Neural progenitor cell (in vitro differentiated cells): ENCODE measurements around the gene DIDO1. TPM values are rescaled to one million over a fixed set of nuclear protein-coding genes. Genes with fewer than 3 reads are reported as not detected.

Source experiments
- DNase-seq: peaks from one replicate; pipeline ENCODE4 v3.0.0-alpha.2; 2016; ENCODE audit warnings: low spot score
- H2AFZ ChIP-seq: fragments of 200-600 bp; sonication (generic); replicated peaks from 2 replicates; pipeline ENCODE4 v1.6.1; 2016; ENCODE audit warnings: antibody characterized with exemption
- H3F3A ChIP-seq: fragments of 200-600 bp; sonication (generic); 2 replicates; pipeline ENCODE4 v1.6.1; 2016; ENCODE audit warnings: antibody characterized with exemption, low read depth
- H3K27ac ChIP-seq: fragments of 200-600 bp; sonication (generic); 2 replicates; pipeline ENCODE4 v1.5.1; 2016; ENCODE audit warnings: mild to moderate bottlenecking
- H3K27me3 ChIP-seq: fragments of 200-600 bp; sonication (generic); 2 replicates; pipeline ENCODE4 v1.6.1; 2016; ENCODE audit warnings: mild to moderate bottlenecking, moderate library complexity
- H3K36me3 ChIP-seq: fragments of 200-600 bp; sonication (generic); 2 replicates; pipeline ENCODE4 v1.5.1; 2016
- H3K4me1 ChIP-seq: fragments of 200-600 bp; sonication (generic); 2 replicates; pipeline ENCODE4 v1.6.1; 2016; ENCODE audit warnings: mixed run types
- H3K4me2 ChIP-seq: fragments of 200-600 bp; sonication (generic); 2 replicates; pipeline ENCODE4 v1.6.1; 2016
- H3K4me3 ChIP-seq: fragments of 200-600 bp; sonication (generic); 2 replicates; pipeline ENCODE4 v1.5.1; 2016
- H3K79me2 ChIP-seq: fragments of 200-600 bp; sonication (generic); 2 replicates; pipeline ENCODE4 v1.6.1; 2016; ENCODE audit warnings: low read depth
- H3K9ac ChIP-seq: fragments of 200-600 bp; sonication (generic); 2 replicates; pipeline ENCODE4 v1.6.1; 2016
- H3K9me3 ChIP-seq: fragments of 200-600 bp; sonication (generic); 2 replicates; pipeline ENCODE4 v1.5.1; 2016; ENCODE audit warnings: low read depth
- H4K20me1 ChIP-seq: fragments of 200-600 bp; sonication (generic); 2 replicates; pipeline ENCODE4 v1.6.1; 2016; ENCODE audit warnings: low read depth
- H3K27ac Mint-ChIP-seq: 3 replicates; pipeline ENCODE4 v1.8.0; 2021; ENCODE audit warnings: mixed read lengths
- H3K27me3 Mint-ChIP-seq: 2 replicates; pipeline ENCODE4 v1.8.0; 2022; ENCODE audit warnings: low read depth, mild to moderate bottlenecking, inconsistent platforms, moderate library complexity, mixed read lengths; ENCODE audit not compliant: insufficient read depth
- H3K36me3 Mint-ChIP-seq: 3 replicates; pipeline ENCODE4 v1.8.0; 2021; ENCODE audit warnings: mixed read lengths
- H3K4me1 Mint-ChIP-seq: 3 replicates; pipeline ENCODE4 v1.8.0; 2021; ENCODE audit warnings: mixed read lengths
- H3K4me3 Mint-ChIP-seq: 3 replicates; pipeline ENCODE4 v1.8.0; 2021; ENCODE audit warnings: mild to moderate bottlenecking, moderate library complexity, mixed read lengths
- H3K9me3 Mint-ChIP-seq: 3 replicates; pipeline ENCODE4 v1.8.0; 2020; ENCODE audit warnings: mixed read lengths
- EZH2 ChIP-seq: fragments of 200-600 bp; sonication (generic); IDR thresholded peaks from 2 replicates; pipeline ENCODE4 v1.6.1; 2017; ENCODE audit warnings: antibody characterized with exemption, mild to moderate bottlenecking, moderate library complexity
- EZH2phosphoT487 ChIP-seq: fragments of 200-600 bp; sonication (generic); IDR thresholded peaks from 2 replicates; pipeline ENCODE4 v1.6.1; 2017; ENCODE audit warnings: antibody characterized with exemption
- total RNA-seq: library from RNA; depleted of rRNA; stranded (reverse); fragments of >200 nt; gene quantifications from 2 replicates; pipeline ENCODE4 v1.2.3, GENCODE V29; 2015; ENCODE audit warnings: low replicate concordance
- TF ChIP-seq, protein P1 (sequence below): fragments of 200-600 bp; sonication (generic); IDR thresholded peaks from 2 replicates; pipeline ENCODE4 v1.5.1; 2017; ENCODE audit warnings: antibody characterized with exemption, mild to moderate bottlenecking

Gene DIDO1
- total RNA-seq, 1 donor from 2014 or later = 64.5 TPM

GRCh38 chr20:62967628-62968351 is 41.5 kb upstream of the DIDO1 start:
- H3K4me3 Mint-ChIP-seq = no peak overlapping the region

GRCh38 chr20:62967149-62967501 is 40.8 kb upstream of the DIDO1 start:
- no peaks in the 10 kb centered on the region for H3K4me1 ChIP-seq
- no peak overlapping the region for H3K27ac ChIP-seq
- DNase-seq = no peak
- peaks cover 9% of the 10 kb centered on the region for H3K4me1 Mint-ChIP-seq
- H3K27me3 ChIP-seq = peaks cover 10% of the 10 kb centered on the region
- H3K36me3 Mint-ChIP-seq = no peaks in the 10 kb centered on the region
- H3K4me3 Mint-ChIP-seq = no peak overlapping the region
- H3K4me3 ChIP-seq = no peak overlapping the region
- no peaks in the 10 kb centered on the region for H3K36me3 ChIP-seq
- H3K79me2 ChIP-seq = no peaks in the 10 kb centered on the region
- H2AFZ ChIP-seq = no peak overlapping the region
- TF ChIP-seq EZH2 = no peak
- TF ChIP-seq EZH2phosphoT487 = no peak
- TF ChIP-seq, protein P1, sequence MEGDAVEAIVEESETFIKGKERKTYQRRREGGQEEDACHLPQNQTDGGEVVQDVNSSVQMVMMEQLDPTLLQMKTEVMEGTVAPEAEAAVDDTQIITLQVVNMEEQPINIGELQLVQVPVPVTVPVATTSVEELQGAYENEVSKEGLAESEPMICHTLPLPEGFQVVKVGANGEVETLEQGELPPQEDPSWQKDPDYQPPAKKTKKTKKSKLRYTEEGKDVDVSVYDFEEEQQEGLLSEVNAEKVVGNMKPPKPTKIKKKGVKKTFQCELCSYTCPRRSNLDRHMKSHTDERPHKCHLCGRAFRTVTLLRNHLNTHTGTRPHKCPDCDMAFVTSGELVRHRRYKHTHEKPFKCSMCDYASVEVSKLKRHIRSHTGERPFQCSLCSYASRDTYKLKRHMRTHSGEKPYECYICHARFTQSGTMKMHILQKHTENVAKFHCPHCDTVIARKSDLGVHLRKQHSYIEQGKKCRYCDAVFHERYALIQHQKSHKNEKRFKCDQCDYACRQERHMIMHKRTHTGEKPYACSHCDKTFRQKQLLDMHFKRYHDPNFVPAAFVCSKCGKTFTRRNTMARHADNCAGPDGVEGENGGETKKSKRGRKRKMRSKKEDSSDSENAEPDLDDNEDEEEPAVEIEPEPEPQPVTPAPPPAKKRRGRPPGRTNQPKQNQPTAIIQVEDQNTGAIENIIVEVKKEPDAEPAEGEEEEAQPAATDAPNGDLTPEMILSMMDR = no peak
- H3K9me3 Mint-ChIP-seq = no peaks in the 10 kb centered on the region
- H3K27ac Mint-ChIP-seq = no peak overlapping the region
- H3F3A ChIP-seq = no peaks in the 10 kb centered on the region
- H4K20me1 ChIP-seq = no peaks in the 10 kb centered on the region
- no peak overlapping the region for H3K9ac ChIP-seq
- no peaks in the 10 kb centered on the region for H3K9me3 ChIP-seq
- H3K27me3 Mint-ChIP-seq = peaks cover 15% of the 10 kb centered on the region
- no peak overlapping the region for H3K4me2 ChIP-seq

More at GRCh38 chr20:62967628-62968351, 41.5 kb upstream of the DIDO1 start:
- no peak for DNase-seq
- no peaks in the 10 kb centered on the region for H4K20me1 ChIP-seq
- no peak overlapping the region for H3K4me2 ChIP-seq
- H3K4me1 ChIP-seq = peaks cover 3% of the 10 kb centered on the region
- H3K9ac ChIP-seq = no peak overlapping the region
- no peaks in the 10 kb centered on the region for H3K79me2 ChIP-seq
- H3K4me1 Mint-ChIP-seq = peaks cover 11% of the 10 kb centered on the region
- H3K9me3 ChIP-seq = no peaks in the 10 kb centered on the region
- H3K9me3 Mint-ChIP-seq = no peaks in the 10 kb centered on the region
- H3K27ac Mint-ChIP-seq = no peak overlapping the region
- H3K36me3 Mint-ChIP-seq = no peaks in the 10 kb centered on the region
- H3K27me3 Mint-ChIP-seq = peaks cover 13% of the 10 kb centered on the region
- no peaks in the 10 kb centered on the region for H3K36me3 ChIP-seq
- no peak overlapping the region for H2AFZ ChIP-seq
- no peak overlapping the region for H3K4me3 ChIP-seq
- H3K27me3 ChIP-seq = peaks cover 16% of the 10 kb centered on the region
- TF ChIP-seq, protein P1 = no peak
- no peak for TF ChIP-seq EZH2
- no peak for TF ChIP-seq EZH2phosphoT487
- H3K27ac ChIP-seq = no peak overlapping the region
- H3F3A ChIP-seq = no peaks in the 10 kb centered on the region

GRCh38 chr20:62966212-62967148 is 40.2 kb upstream of the DIDO1 start:
- H3K27me3 Mint-ChIP-seq = peaks cover 11% of the 10 kb centered on the region
- H3K27me3 ChIP-seq = peaks cover 8% of the 10 kb centered on the region
- no peak overlapping the region for H3K27ac ChIP-seq
- H4K20me1 ChIP-seq = no peaks in the 10 kb centered on the region
- no peaks in the 10 kb centered on the region for H3F3A ChIP-seq
- no peak overlapping the region for H3K4me2 ChIP-seq
- peaks cover 7% of the 10 kb centered on the region for H3K4me1 Mint-ChIP-seq
- TF ChIP-seq EZH2 (no peak), EZH2phosphoT487 (no peak)
- TF ChIP-seq, protein P1 = no peak
- H3K79me2 ChIP-seq = no peaks in the 10 kb centered on the region
- H2AFZ ChIP-seq = no peak overlapping the region
- H3K36me3 Mint-ChIP-seq = no peaks in the 10 kb centered on the region
- H3K4me3 ChIP-seq = no peak overlapping the region
- no peak for DNase-seq
- no peaks in the 10 kb centered on the region for H3K9me3 Mint-ChIP-seq
- H3K4me1 ChIP-seq = no peaks in the 10 kb centered on the region
- H3K36me3 ChIP-seq = no peaks in the 10 kb centered on the region
- no peak overlapping the region for H3K27ac Mint-ChIP-seq
- no peak overlapping the region for H3K4me3 Mint-ChIP-seq
- H3K9ac ChIP-seq = no peak overlapping the region
- H3K9me3 ChIP-seq = no peaks in the 10 kb centered on the region
